Astrocyte of the spinal cord (primary cell): ENCODE results near the gene GTF2H2.
"Not testable (repeated sequence)": the region's sequence is repeated elsewhere in the genome, so short reads cannot be mapped to it uniquely, and the experiment has no call there.

Experiments
- DNase-seq: peaks from one replicate; pipeline ENCODE4 v3.0.0; 2011; ENCODE audit warnings: low read depth, low spot score
- H3K4me3 ChIP-seq: 2 replicates; pipeline ENCODE4 v1.5.1; 2011; ENCODE audit warnings: low read depth, mild to moderate bottlenecking, low read length, moderate library complexity
- in situ Hi-C: cut with HindIII; loops from 2 replicates; pipeline ENCODE4 v1.10.0; 2017; ENCODE audit warnings: low sequenced_read_pairs
- TF ChIP-seq, protein P1 (sequence below): IDR thresholded peaks from 2 replicates; pipeline ENCODE4 v1.5.1; 2012; ENCODE audit warnings: low read depth, mild to moderate bottlenecking, low read length, inconsistent platforms

The GTF2H2 gene

DNA sequence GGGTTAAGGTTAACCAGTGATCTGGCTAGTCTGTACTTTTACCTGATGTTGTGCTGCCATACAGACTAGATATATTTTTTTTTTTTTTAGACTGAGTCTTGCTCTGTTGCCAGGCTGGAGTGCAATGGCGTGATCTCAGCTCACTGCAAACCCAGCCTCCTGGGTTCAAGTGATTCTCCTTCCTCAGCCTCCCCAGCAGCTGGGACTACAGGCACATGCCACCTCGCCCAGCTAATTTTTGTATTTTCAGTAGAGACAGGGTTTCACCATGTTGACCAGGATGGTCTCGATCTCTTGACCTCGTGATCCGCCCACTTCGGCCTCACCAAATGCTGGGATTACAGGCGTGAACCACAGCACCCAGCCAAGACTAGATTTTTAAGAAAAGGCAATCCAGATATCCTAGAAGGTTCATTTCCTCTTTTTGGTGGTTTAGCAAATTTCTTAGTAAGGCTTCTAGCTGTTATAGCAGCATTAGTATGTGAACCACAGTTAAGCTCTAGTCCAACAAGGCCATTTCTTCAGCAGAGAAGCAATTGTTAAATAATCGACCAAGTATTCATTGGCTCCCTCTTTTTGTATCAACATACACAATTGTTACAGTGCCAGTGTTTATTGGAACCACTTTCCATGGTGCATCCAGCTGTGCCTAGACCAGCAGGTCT is 42.1 kb downstream of the GTF2H2 start, which contains the start of gene NAIP:
Gene NAIP (minus strand): TSS at position 51 of the 665 bp plus-strand sequence. CDS start 12,424 bp downstream, outside the sequence.
- in situ Hi-C loops, DNase-seq, H3K4me3 ChIP-seq: not testable (repeated sequence)

DNA sequence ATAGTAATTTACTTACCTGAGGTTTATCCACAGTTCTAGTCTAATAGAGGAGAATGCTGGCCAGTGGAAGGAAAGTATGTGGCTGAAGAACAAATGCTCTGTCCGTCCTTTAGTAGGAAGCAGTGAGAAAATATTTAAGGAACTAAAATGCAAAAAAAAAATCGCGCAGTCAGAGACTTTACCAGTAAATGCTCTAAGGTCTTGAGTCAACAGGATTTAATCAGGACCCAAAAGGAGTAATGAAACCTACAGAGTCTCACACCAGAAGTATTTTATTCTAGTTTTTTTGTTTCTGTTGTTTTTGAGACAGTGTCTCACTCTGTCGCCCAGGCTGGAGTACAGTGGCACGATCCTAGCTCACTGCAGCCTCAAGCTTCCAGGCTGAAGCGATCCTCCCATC is 46.8 kb downstream of the GTF2H2 start:
- DNase-seq, H3K4me3 ChIP-seq, in situ Hi-C loops: not testable (repeated sequence)

DNA sequence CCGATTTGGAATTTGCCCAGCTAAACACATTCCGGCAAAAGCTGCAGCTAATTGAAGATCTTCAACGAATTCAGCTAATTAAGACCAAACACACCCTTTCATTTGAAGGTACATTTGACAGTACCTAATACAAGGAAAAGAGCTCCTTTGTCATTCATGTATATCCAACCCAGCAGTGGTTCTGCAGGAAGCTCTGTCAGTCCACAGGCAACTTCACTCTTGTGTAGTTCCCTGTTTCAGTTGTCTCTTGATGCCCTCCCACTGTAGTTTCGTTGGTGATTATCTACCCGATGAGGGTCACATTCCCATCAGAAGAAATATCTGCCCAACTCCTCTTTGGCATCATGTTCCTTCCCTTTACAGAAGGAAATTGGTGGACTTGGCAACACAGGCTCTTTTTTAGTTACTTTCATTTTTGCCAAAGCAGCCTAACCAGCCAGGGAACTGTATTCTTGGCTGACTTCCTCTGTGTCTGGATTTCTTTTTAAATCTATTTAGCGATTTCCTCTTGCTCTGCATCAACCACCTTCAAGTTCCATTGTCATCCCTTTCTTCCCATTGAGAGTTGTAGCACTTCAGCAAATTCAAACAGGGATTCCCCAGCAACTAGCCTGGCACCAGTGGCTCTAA is 49.0 kb downstream of the GTF2H2 start:
- in situ Hi-C loops, DNase-seq: not testable (repeated sequence)

DNA sequence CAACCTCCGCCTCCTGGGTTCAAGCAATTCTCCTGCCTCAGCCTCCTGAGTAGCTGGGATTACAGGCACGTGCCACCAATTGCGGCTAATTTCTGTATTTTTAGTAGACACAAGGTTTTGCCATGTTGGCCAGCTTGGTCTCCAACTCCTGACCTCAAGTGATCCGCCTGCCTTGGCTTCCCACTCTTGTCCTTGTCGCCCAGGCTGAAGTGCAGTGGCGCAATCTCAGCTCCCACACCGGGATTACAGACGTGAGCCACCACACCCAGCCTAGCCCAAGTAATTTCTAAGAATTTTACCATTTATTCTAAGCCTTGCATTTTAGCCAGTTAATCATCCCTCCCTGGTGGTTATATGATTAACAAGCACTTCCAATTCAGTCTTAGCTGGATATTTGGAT is 53.3 kb downstream of the GTF2H2 start:
- TF ChIP-seq, protein P1, sequence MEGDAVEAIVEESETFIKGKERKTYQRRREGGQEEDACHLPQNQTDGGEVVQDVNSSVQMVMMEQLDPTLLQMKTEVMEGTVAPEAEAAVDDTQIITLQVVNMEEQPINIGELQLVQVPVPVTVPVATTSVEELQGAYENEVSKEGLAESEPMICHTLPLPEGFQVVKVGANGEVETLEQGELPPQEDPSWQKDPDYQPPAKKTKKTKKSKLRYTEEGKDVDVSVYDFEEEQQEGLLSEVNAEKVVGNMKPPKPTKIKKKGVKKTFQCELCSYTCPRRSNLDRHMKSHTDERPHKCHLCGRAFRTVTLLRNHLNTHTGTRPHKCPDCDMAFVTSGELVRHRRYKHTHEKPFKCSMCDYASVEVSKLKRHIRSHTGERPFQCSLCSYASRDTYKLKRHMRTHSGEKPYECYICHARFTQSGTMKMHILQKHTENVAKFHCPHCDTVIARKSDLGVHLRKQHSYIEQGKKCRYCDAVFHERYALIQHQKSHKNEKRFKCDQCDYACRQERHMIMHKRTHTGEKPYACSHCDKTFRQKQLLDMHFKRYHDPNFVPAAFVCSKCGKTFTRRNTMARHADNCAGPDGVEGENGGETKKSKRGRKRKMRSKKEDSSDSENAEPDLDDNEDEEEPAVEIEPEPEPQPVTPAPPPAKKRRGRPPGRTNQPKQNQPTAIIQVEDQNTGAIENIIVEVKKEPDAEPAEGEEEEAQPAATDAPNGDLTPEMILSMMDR, result no peak
- no peak overlapping the region for H3K4me3 ChIP-seq
- no peak for DNase-seq
- in situ Hi-C loops, result no loop called here

More for the DNA sequence above, 49.0 kb downstream of the GTF2H2 start:
- not testable (repeated sequence) for H3K4me3 ChIP-seq

DNA sequence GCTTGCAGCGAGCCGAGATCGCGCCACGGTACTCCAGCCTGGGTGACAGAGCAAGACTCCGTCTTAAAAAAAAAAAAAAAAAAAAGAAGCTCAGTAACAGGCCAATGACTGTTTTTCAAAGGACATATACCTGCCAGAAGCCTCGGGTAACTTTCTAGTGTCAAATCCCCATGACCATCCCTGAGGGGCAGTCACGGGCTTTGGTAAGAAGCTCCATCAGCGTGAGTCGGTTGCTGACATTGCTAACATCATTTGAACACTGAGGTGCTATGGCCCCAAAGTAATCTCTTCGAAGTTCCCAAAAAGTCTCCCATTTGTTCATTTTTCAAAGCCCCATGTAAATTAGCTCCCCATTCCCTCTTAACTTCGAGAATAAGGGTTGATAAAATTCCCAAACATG is 53.9 kb downstream of the GTF2H2 start:
- H3K4me3 ChIP-seq, result no peak overlapping the region
- TF ChIP-seq, protein P1, result no peak
- in situ Hi-C loops, result no loop called here
- DNase-seq, result no peak

DNA sequence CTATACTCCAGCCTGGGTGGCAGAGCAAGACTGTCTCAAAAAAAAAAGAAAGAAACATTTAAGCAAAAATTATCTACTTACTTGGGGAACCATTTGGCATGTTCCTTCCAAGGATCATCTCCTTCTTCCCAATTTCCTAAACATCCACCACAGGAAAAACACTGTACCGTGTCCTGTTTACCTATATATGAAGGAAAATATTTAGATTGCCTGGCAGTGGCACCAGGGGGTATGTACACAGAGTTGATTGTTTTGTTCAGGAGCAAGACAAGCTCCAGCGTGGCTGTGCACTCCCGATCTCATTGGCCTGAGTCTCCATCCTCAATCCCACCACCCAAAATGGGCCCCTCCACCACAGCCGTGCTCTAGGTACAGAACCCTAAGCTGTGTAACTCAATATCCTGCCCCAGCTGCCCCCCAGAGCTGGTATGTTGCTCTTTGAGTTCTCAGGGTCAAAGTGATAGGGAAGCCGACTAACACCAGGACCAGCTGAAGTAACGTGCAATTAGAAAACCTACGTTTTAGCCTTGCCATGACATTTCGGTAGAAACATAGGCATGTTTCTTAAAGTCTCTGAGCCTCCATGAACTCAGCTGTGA is 56.2 kb downstream of the GTF2H2 start:
- in situ Hi-C loops, result no loop called here
- TF ChIP-seq, protein P1, result no peak
- DNase-seq, result no peak
- no peak overlapping the region for H3K4me3 ChIP-seq

DNA sequence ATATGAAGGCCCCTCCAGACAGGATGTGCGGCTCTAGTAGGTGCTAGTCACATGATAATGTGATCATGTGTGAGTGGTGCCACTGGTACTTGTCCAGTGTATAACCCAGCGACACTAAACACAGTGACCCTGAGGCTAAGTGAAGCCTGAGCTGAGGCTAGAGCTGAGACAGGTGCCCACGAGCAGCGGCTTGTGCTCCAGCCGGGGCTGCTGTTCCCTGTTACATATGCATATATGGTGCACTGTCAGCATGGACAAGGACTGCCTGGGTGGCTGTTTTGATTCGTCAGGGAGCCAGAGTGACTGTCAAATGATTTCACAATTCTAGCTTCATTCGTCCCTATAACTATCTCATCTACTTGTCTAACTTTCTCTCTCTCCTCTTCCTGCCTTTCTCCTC is 60.5 kb downstream of the GTF2H2 start:
- H3K4me3 ChIP-seq, in situ Hi-C loops, DNase-seq: not testable (repeated sequence)
